Measurements from ENCODE around the gene ABAT.
A peak's percentile ranks its signal among the peaks of the same experiment; 100 is the strongest.
"Not testable (repeated sequence)": the region's sequence is repeated elsewhere in the genome, so short reads cannot be mapped to it uniquely, and the experiment has no call there.

The ABAT gene

GRCh38 chr16:8718851-8719680, 44.6 kb downstream of the ABAT start:
- DNase-seq = no peak

GRCh38 chr16:8720080-8720966, 45.9 kb downstream of the ABAT start:
- peak; percentile 29 for DNase-seq

GRCh38 chr16:8720967-8721308, 46.5 kb downstream of the ABAT start:
- DNase-seq = no peak

GRCh38 chr16:8721336-8722024, 47.1 kb downstream of the ABAT start:
- no peak for DNase-seq

- DNase-seq = no peak
These were observed 47.6 kb downstream of the ABAT start for GRCh38 chr16:8722025-8722348.

GRCh38 chr16:8725513-8726178, 51.2 kb downstream of the ABAT start:
- DNase-seq = no peak

- no peak for DNase-seq
These were observed 52.9 kb downstream of the ABAT start for GRCh38 chr16:8727131-8727806.

GRCh38 chr16:8727857-8728618, 53.6 kb downstream of the ABAT start:
- no peak for DNase-seq

GRCh38 chr16:8729779-8730334, 55.4 kb downstream of the ABAT start:
- DNase-seq = no peak

GRCh38 chr16:8730335-8730915, 56.0 kb downstream of the ABAT start:
- no peak for DNase-seq

- DNase-seq = no peak
These were observed 59.6 kb downstream of the ABAT start for GRCh38 chr16:8733849-8734540.

GRCh38 chr16:8735574-8735973, 61.2 kb downstream of the ABAT start:
- DNase-seq = no peak

- DNase-seq = no peak
These were observed 61.8 kb downstream of the ABAT start for GRCh38 chr16:8736123-8736668.

GRCh38 chr16:8739151-8739550, 64.7 kb downstream of the ABAT start:
- no peak for DNase-seq

- no peak for DNase-seq
These were observed 65.7 kb downstream of the ABAT start for GRCh38 chr16:8739989-8740704.

- DNase-seq = no peak
These were observed 66.4 kb downstream of the ABAT start for GRCh38 chr16:8740775-8741355.

GRCh38 chr16:8741636-8742035, 67.2 kb downstream of the ABAT start:
- no peak for DNase-seq

GRCh38 chr16:8742068-8742467, 67.7 kb downstream of the ABAT start:
- no peak for DNase-seq

- not testable (repeated sequence) for DNase-seq
These were observed 74.5 kb downstream of the ABAT start for GRCh38 chr16:8748944-8749343.

Measured in DMS 273 treated with DMSO at 0.1 percent for 48 hours (cell line).